Nephron (organoid): ENCODE results near the gene CACNA2D1.

Experiments used
- H3K27ac Mint-ChIP-seq, 3 experiments: 2 replicates each; pipeline ENCODE4 v1.8.0; 2020; ENCODE audit warnings: mixed read lengths in 3 of 3, mild to moderate bottlenecking in 2 of 3, moderate library complexity in 1 of 3
- H3K27me3 Mint-ChIP-seq: 2 replicates; pipeline ENCODE4 v1.8.0; 2021; ENCODE audit warnings: low read depth, mild to moderate bottlenecking, moderate library complexity, mixed read lengths
- H3K36me3 Mint-ChIP-seq: 2 replicates; pipeline ENCODE4 v1.8.0; 2020; ENCODE audit warnings: low read depth, mixed read lengths
- H3K4me1 Mint-ChIP-seq: 2 replicates; pipeline ENCODE4 v1.8.0; 2020; ENCODE audit warnings: mixed read lengths
- H3K4me3 Mint-ChIP-seq, 3 experiments: 2 replicates each; pipeline ENCODE4 v1.8.0; 2020; ENCODE audit warnings: mild to moderate bottlenecking in 3 of 3, mixed read lengths in 3 of 3, moderate library complexity in 2 of 3
- H3K9me3 Mint-ChIP-seq: 2 replicates; pipeline ENCODE4 v1.8.0; 2020; ENCODE audit warnings: mixed read lengths
- CTCF ChIP-seq, 3 experiments: fragments of 200-600 bp; sonication (generic); IDR thresholded peaks; one replicate each; pipeline ENCODE4 v1.5.0; 2021; ENCODE audit warnings: antibody characterized with exemption in 3 of 3; ENCODE audit not compliant: unreplicated experiment in 3 of 3

The CACNA2D1 gene

GRCh38 chr7:82211333-82211732, 232.2 kb downstream of the CACNA2D1 start:
- H3K27ac Mint-ChIP-seq: no peak overlapping the region
- H3K36me3 Mint-ChIP-seq: peaks cover 11% of the 10 kb centered on the region
- H3K27me3 Mint-ChIP-seq: no peaks in the 10 kb centered on the region
- no peak for TF ChIP-seq CTCF (IDR thresholded peaks at IDR 0.05; ENCODE audit: unreplicated experiment in 3 of 3)
- H3K9me3 Mint-ChIP-seq: peaks cover 2% of the 10 kb centered on the region
- H3K4me3 Mint-ChIP-seq: no peak overlapping the region
- peaks cover 9% of the 10 kb centered on the region for H3K4me1 Mint-ChIP-seq

- H3K36me3 Mint-ChIP-seq: peaks cover 11% of the 10 kb centered on the region
- peaks cover 9% of the 10 kb centered on the region for H3K4me1 Mint-ChIP-seq
- H3K27ac Mint-ChIP-seq: no peak overlapping the region
- H3K9me3 Mint-ChIP-seq: peaks cover 2% of the 10 kb centered on the region
- H3K27me3 Mint-ChIP-seq: no peaks in the 10 kb centered on the region
- TF ChIP-seq CTCF (IDR thresholded peaks at IDR 0.05; ENCODE audit: unreplicated experiment in 3 of 3): no peak
- H3K4me3 Mint-ChIP-seq: no peak overlapping the region
Measured at GRCh38 chr7:82210416-82211184, 233.0 kb downstream of the CACNA2D1 start.

- Mint-ChIP-seq H3K36me3 (peaks cover 9% of the 10 kb centered on the region), H3K27ac (peak overlapping the region in 1 of 3 experiments; percentile 0), H3K4me3 (no peak overlapping the region), H3K4me1 (peaks cover 9% of the 10 kb centered on the region), H3K9me3 (peaks cover 2% of the 10 kb centered on the region), H3K27me3 (no peaks in the 10 kb centered on the region)
- TF ChIP-seq CTCF (IDR thresholded peaks at IDR 0.05; ENCODE audit: unreplicated experiment in 3 of 3): no peak
Measured at GRCh38 chr7:82209179-82209747, 234.3 kb downstream of the CACNA2D1 start.

GRCh38 chr7:82204694-82205093, 238.9 kb downstream of the CACNA2D1 start:
- H3K27ac Mint-ChIP-seq: no peak overlapping the region
- no peak for TF ChIP-seq CTCF (IDR thresholded peaks at IDR 0.05; ENCODE audit: unreplicated experiment in 3 of 3)
- H3K4me3 Mint-ChIP-seq: no peak overlapping the region
- H3K4me1 Mint-ChIP-seq: peaks cover 6% of the 10 kb centered on the region
- H3K9me3 Mint-ChIP-seq: no peaks in the 10 kb centered on the region
- H3K27me3 Mint-ChIP-seq: no peaks in the 10 kb centered on the region
- H3K36me3 Mint-ChIP-seq: peaks cover 19% of the 10 kb centered on the region

- H3K4me3 Mint-ChIP-seq: no peak overlapping the region
- TF ChIP-seq CTCF (IDR thresholded peaks at IDR 0.05; ENCODE audit: unreplicated experiment in 3 of 3): no peak
- H3K27ac Mint-ChIP-seq: no peak overlapping the region
- H3K9me3 Mint-ChIP-seq: no peaks in the 10 kb centered on the region
- no peaks in the 10 kb centered on the region for H3K4me1 Mint-ChIP-seq
- H3K27me3 Mint-ChIP-seq: no peaks in the 10 kb centered on the region
- peaks cover 19% of the 10 kb centered on the region for H3K36me3 Mint-ChIP-seq
Measured at GRCh38 chr7:82202965-82203364, 240.6 kb downstream of the CACNA2D1 start.

GRCh38 chr7:82202107-82202506, 241.5 kb downstream of the CACNA2D1 start:
- H3K9me3 Mint-ChIP-seq: no peaks in the 10 kb centered on the region
- H3K36me3 Mint-ChIP-seq: peaks cover 19% of the 10 kb centered on the region
- H3K4me3 Mint-ChIP-seq: no peak overlapping the region
- H3K27me3 Mint-ChIP-seq: no peaks in the 10 kb centered on the region
- no peak overlapping the region for H3K27ac Mint-ChIP-seq
- no peak for TF ChIP-seq CTCF (IDR thresholded peaks at IDR 0.05; ENCODE audit: unreplicated experiment in 3 of 3)
- H3K4me1 Mint-ChIP-seq: no peaks in the 10 kb centered on the region
